Stimulated activated effector memory CD8-positive, alpha-beta T cell treated with anti-CD3 and anti-CD28 coated beads, Interleukin-12 subunit alpha, Interleukin-12 subunit beta, amount 100 ng/mL, for 72 hours (primary cell): Measurements from ENCODE around the gene HSD17B11.
A peak's percentile ranks its signal among the peaks of the same experiment; 100 is the strongest.
"Not testable (repeated sequence)": the region's sequence is repeated elsewhere in the genome, so short reads cannot be mapped to it uniquely, and the experiment has no call there.

Experiments
- ATAC-seq: fragments of 150-1000 bp; cut with Tn5 transposase; 2 replicates; pipeline ENCODE4 v1.10.0; 2021
- DNase-seq, 2 donors: peaks; one replicate each; pipeline ENCODE4 v3.0.0; 2021 to 2022; ENCODE audit warnings: low spot score in 2 of 2
- H3K27ac Mint-ChIP-seq: one replicate; pipeline ENCODE4 v1.8.0; 2022; ENCODE audit warnings: mild to moderate bottlenecking, mixed read lengths
- H3K36me3 Mint-ChIP-seq: one replicate; pipeline ENCODE4 v1.8.0; 2022; ENCODE audit warnings: mild to moderate bottlenecking, mixed read lengths
- H3K4me1 Mint-ChIP-seq: one replicate; pipeline ENCODE4 v1.8.0; 2022; ENCODE audit warnings: mixed read lengths
- H3K4me3 Mint-ChIP-seq: one replicate; pipeline ENCODE4 v1.8.0; 2022; ENCODE audit warnings: mild to moderate bottlenecking, mixed read lengths
- H3K9me3 Mint-ChIP-seq: one replicate; pipeline ENCODE4 v1.8.0; 2022; ENCODE audit warnings: mixed read lengths

Gene HSD17B11

DNA sequence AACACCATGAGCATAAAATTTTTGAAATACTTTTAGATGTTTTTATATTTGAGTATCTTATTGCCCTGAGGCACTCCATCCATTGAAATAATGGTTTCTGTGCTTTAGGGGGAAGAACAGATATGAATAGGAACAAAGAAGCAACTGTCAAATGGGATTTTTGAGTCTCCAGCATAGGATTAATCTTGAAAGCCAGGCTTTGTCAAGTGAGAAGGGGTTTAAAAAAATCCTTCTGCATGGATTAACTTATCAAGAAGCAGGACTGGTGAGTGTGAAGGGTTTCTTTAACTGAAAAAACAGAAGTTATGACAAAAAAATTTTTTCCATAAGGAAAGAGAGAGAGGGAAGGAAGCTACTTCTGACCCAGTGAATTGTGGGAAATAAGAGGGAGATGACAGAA is 23.8 kb upstream of the HSD17B11 start:
- Mint-ChIP-seq H3K27ac (no peak overlapping the region), H3K4me1 (no peaks in the 10 kb centered on the region), H3K36me3 (no peaks in the 10 kb centered on the region), H3K4me3 (no peak overlapping the region), H3K9me3 (no peaks in the 10 kb centered on the region)
- DNase-seq (no peak), ATAC-seq (no peak)

DNA sequence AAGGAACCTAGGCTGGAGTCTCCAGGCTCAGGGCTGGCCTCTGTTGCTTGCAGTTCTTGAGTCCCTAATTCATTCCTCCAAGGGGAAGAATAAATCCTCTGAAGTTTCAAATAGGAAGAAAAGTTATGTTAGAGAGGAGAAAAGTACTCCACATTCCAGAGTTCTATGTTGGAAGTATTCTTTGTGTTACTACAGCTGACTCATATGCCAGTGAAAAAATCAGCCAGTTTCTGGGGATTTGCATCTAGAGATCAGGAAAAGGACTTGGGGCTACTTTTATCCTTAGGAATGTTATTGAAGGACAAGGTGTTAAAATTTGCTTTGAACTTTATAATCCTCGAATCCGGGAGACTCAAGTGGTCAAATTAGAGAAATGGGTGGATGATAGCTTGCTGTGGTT is 19.7 kb upstream of the HSD17B11 start:
- Mint-ChIP-seq H3K27ac (no peak overlapping the region), H3K36me3 (no peaks in the 10 kb centered on the region), H3K9me3 (no peaks in the 10 kb centered on the region), H3K4me1 (peaks cover 11% of the 10 kb centered on the region), H3K4me3 (no peak overlapping the region)
- DNase-seq = no peak
- no peak for ATAC-seq

DNA sequence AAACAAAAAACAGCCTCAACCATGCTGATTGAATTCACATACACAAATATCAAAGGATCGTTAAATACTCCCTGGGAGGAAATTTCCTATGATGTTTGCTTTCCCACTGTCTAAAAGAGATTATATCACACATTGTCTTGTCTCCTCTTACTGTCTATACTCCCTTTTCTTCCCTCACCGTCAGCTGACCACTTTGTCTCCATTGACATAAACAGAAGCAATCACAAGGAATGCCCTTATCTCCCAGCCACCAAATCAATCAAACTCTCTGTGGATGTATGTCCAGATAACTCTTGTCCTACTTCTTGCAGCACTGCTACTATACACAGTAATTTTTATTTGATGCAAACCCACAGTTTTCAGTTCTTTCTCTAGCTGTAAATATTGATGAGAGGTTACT is 19.2 kb upstream of the HSD17B11 start:
- Mint-ChIP-seq H3K9me3 (no peaks in the 10 kb centered on the region), H3K4me3 (no peak overlapping the region), H3K27ac (no peak overlapping the region), H3K4me1 (peaks cover 11% of the 10 kb centered on the region), H3K36me3 (no peaks in the 10 kb centered on the region)
- DNase-seq (no peak), ATAC-seq (no peak)

DNA sequence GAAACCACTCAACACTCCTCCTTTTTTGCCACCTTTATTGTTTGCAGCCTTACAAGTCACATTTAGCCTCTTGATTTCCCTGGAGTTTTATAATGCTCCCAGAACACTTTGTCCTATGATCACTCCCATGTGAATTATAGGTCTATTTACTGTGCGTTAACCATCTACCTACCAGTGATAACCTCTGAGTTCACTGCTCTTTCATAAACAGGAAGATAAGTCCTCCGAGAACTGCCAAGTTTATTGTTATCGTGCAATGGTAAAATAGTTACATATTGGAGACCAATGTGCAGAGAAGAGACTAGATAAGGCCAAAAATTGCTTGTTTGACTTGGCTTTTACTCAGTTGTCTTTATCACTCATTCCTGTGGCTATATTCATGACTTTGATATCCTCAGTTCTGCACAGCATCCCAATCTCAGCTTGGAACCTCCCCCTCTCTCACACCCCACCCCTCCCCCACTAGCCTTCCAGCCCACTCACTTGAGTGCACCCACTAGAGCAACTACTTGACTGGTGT is 18.5 kb upstream of the HSD17B11 start:
- Mint-ChIP-seq H3K9me3 (no peaks in the 10 kb centered on the region), H3K4me3 (no peak overlapping the region), H3K36me3 (no peaks in the 10 kb centered on the region), H3K4me1 (peaks cover 11% of the 10 kb centered on the region), H3K27ac (no peak overlapping the region)
- no peak for ATAC-seq
- DNase-seq = no peak

DNA sequence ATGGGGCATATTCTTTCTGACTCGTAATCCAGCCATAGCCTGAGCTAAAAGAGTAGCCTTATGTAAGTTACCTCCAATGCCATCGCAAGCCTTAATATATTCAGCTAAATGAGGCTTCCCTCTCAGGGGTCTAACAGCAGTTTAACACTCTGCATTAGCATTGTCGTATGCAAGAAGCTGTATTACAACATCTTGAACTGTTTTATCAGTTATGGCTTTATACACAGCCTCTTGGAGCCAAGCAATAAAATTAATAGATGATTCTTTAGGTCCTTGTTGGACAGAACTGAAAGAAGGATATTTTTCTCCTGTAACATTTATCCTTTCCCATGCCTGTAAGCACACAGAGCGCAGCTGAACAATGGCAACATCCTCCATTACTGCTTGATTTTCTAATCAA is 15.9 kb upstream of the HSD17B11 start:
- ATAC-seq, DNase-seq, H3K9me3 Mint-ChIP-seq, H3K36me3 Mint-ChIP-seq: not testable (repeated sequence)
- H3K4me1 Mint-ChIP-seq = peaks cover 11% of the 10 kb centered on the region
- peak overlapping the region; percentile 36 for H3K27ac Mint-ChIP-seq
- peak overlapping the region; percentile 16 for H3K4me3 Mint-ChIP-seq

DNA sequence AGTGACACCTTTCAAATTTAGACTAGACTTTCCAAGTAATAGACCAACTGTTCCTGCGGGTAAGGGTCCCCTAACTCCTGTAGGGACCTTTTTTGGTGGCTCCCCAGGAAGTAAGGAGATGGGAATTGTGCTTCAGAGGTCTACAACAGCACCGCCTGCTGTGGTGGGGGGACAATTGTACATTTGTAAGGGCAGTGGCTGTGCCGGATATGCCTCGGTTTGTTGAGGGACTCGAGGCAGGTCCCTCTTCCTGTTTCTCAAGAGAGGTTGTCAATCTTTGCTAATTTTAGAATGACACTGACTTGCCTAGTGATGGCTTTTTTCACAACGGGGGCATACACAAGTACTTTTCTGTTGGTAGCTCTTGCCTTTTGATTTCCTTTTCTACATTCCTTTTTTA is 15.5 kb upstream of the HSD17B11 start:
- DNase-seq (no peak), ATAC-seq (no peak)
- peaks cover 11% of the 10 kb centered on the region for H3K4me1 Mint-ChIP-seq
- H3K4me3 Mint-ChIP-seq = peak overlapping the region; percentile 16
- H3K9me3 Mint-ChIP-seq = no peaks in the 10 kb centered on the region
- peak overlapping the region; percentile 36 for H3K27ac Mint-ChIP-seq
- no peaks in the 10 kb centered on the region for H3K36me3 Mint-ChIP-seq

DNA sequence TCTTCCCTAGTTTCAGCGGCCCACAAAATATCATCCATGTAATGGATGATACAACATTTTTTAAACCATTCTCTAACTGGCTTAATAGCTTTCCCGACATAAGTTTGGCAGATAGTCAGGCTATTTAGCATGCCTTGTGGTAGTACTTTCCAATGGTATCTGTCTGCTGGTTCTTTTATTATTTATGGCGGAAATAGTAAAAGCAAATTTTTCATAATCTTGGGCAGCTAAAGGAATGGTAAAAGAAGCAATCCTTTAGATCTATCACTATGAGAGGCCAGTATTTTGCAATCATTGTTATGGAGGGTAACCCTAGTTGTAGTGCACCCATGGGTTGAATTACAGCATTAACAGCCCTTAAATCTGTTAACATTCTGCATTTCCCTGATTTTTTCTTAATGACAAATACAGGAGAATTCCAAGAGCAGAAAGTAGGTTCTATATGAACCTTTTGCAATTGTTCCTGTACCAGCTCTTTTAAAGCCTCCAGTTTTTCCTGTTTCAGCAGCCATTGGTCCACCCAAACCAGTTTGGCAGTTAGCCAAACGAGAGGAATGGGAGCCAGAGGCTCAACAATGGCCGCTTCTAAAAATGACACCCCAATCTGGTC is 14.3 kb upstream of the HSD17B11 start:
- H3K4me1 Mint-ChIP-seq = peaks cover 11% of the 10 kb centered on the region
- no peak overlapping the region for H3K27ac Mint-ChIP-seq
- ATAC-seq (no peak), DNase-seq (no peak)
- no peak overlapping the region for H3K4me3 Mint-ChIP-seq
- H3K9me3 Mint-ChIP-seq = no peaks in the 10 kb centered on the region
- no peaks in the 10 kb centered on the region for H3K36me3 Mint-ChIP-seq

DNA sequence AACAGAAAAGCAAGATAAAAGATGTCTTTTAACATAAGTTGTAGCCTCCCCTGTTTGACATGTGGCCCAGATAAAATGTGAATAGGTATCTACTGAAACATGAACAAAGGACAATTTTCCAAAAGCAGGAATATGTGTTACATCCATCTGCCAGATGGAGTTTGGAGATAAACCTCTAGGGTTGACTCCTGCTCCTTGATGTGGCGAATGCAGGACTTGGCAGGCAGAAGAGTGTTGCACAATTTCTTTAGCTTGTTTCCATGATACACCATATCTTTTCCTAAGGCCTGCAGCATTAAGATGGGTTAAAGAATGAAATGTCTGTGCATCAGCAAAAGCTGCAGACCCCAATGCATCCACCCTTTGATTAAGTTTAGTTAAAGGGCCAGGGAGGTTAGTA is 12.7 kb upstream of the HSD17B11 start:
- H3K27ac Mint-ChIP-seq, ATAC-seq, H3K4me3 Mint-ChIP-seq, H3K36me3 Mint-ChIP-seq, DNase-seq, H3K9me3 Mint-ChIP-seq: not testable (repeated sequence)
- peaks cover 11% of the 10 kb centered on the region for H3K4me1 Mint-ChIP-seq

DNA sequence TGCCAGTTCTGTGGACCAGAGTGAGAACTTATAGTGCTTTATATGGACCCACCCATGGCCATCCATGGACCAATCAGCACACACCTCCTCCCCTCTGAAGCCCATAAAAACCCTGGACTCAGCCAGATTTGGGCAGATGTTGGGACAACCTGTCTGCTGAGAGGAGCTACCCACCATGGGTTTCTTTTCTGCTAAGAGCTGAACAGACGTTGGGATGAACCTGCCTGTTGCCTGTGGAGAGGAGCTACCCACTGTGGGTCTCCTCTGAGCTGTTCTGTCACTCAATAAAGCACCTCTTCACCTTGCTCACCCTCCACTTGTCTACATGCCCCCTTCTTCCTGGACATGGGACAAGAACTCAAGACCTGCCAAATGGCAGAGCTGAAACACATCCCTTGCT is 9.0 kb upstream of the HSD17B11 start:
- Mint-ChIP-seq H3K27ac (no peak overlapping the region), H3K9me3 (no peaks in the 10 kb centered on the region), H3K4me3 (no peak overlapping the region), H3K4me1 (no peaks in the 10 kb centered on the region), H3K36me3 (no peaks in the 10 kb centered on the region)
- ATAC-seq (peak; percentile 16), DNase-seq (no peak)

DNA sequence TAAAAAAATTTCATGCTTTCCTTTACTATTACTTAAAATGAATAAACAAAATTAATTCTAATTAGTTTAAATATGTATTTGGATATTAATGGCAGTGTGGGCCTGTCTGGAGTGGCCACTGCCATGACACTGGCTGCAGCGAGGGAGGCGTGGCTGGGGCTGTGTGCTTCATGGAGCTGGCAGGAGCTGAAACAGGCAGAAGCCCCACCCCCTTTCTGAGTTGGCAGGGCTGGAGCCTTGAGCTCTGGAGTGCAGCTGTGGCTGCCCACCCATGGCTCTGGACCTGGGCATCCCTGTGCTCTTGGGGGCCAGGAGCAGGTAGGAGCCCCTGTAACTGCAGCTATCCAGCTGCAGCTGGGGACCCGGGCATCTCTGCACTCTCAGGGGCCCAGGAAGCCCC is 8.2 kb upstream of the HSD17B11 start:
- DNase-seq (no peak), ATAC-seq (no peak)
- Mint-ChIP-seq H3K27ac (no peak overlapping the region), H3K9me3 (no peaks in the 10 kb centered on the region), H3K4me3 (no peak overlapping the region), H3K4me1 (no peaks in the 10 kb centered on the region), H3K36me3 (no peaks in the 10 kb centered on the region)

DNA sequence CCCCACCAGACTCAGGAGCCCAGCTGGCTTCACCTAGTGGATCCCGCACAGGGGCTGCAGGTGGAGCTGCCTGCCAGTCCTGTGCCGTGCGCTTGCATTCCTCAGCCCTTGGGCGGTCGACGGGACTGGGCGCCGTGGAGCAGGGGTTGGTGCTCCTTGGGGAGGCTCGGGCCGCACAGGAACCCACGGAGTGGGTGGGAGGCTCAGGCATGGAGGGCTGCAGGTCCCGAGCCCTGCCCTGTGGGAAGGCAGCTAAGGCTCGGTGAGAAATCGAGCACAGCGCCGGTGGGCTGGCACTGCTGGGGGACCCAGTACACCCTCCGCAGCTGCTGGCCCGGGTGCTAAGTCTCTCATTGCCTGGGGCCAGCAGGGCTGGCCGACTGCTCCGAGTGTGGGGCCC is 4.9 kb upstream of the HSD17B11 start:
- not testable (repeated sequence) for H3K4me1 Mint-ChIP-seq, DNase-seq, H3K27ac Mint-ChIP-seq, ATAC-seq, H3K9me3 Mint-ChIP-seq, H3K36me3 Mint-ChIP-seq, H3K4me3 Mint-ChIP-seq

DNA sequence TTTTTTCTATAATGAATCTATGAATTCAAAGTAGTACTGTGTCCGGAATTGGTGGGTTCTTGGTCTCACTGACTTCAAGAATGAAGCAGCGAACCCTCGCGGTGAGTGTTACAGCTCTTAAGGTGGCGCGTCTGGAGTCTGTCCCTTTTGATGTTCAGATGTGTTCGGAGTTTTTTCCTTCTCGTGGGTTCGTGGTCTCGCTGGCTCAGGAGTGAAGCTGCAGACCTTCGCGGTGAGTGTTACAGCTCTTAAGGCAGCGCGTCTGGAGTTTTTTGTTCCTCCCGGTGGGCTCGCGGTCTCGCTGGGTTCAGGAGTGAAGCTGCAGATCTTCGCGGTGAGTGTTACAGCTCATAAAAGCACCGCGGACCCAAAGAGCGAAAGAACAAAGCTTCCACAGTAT is 4.1 kb upstream of the HSD17B11 start:
- not testable (repeated sequence) for H3K9me3 Mint-ChIP-seq, H3K4me1 Mint-ChIP-seq, ATAC-seq, H3K36me3 Mint-ChIP-seq, H3K27ac Mint-ChIP-seq, DNase-seq
- peak overlapping the region; percentile 54 for H3K4me3 Mint-ChIP-seq

DNA sequence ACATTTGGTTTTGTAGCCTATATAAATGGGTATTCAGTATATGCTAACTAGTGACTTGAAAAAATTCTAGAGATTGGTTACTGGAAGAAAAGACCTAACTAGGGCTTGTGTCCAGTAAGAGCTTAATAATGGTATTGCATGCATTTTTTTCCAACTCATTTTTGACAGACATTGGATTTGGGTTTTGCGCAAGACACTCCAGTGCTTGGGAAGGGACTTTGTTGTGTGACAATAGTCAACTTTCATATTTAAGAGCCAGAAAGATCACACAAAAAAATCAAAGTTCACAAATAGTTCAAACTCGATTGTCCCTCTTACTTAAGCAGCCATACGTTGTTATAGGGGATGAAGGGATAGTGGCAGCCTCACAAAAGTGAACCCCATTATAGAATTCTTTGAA is 1.2 kb upstream of the HSD17B11 start:
- no peak for ATAC-seq

DNA sequence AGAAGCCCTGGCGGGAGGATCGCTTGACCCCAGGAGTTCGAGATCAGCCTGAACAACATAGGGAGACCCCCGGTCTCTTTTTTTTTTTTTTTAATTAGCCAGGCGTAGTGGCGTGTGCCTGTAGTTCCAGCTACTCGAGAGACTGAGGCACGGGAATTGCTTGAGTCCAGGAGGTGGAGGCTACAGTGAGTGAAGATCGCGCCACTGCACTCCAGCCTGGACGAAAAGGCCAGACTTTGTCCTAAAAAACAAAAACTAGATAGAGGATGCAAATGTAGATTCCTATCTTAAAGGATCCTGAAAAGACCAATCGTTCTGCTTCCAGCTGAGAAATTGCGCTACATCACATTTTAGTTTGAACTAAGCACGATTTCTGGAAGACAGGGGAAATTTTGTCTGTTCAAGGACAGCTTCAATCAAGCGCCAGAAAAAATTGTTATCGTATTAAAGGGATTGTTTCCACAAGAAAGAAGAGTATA is 627 bp upstream of the HSD17B11 start:
- H3K9me3 Mint-ChIP-seq = no peaks in the 10 kb centered on the region
- no peaks in the 10 kb centered on the region for H3K36me3 Mint-ChIP-seq
- H3K4me3 Mint-ChIP-seq = peak overlapping the region; percentile 84
- H3K27ac Mint-ChIP-seq = peak overlapping the region; percentile 91
- DNase-seq (no peak), ATAC-seq (peak; percentile 34)
- H3K4me1 Mint-ChIP-seq = peaks cover 31% of the 10 kb centered on the region

More for the DNA sequence above, 1.2 kb upstream of the HSD17B11 start:
- H3K36me3 Mint-ChIP-seq = no peaks in the 10 kb centered on the region
- no peak overlapping the region for H3K4me3 Mint-ChIP-seq
- no peaks in the 10 kb centered on the region for H3K9me3 Mint-ChIP-seq
- peaks cover 26% of the 10 kb centered on the region for H3K4me1 Mint-ChIP-seq
- no peak overlapping the region for H3K27ac Mint-ChIP-seq
- no peak for DNase-seq

DNA sequence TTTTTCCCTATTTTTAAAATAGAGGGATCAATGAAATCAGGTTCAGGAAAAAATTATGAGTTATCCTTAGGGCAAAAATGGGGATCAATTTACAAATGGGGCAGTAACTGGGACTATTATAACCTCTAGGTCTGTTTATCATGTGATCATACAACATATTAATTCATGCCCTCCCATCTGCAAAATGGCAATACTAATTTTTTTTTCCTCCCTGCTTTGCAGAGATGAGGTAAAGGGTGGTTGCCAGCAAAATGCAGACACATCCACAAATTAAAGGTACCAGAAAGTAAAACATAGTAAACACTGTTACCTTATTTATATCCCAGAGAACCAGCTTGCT is 467 bp downstream of the HSD17B11 start:
- H3K36me3 Mint-ChIP-seq = no peaks in the 10 kb centered on the region
- DNase-seq (no peak), ATAC-seq (no peak)
- H3K4me1 Mint-ChIP-seq = peaks cover 38% of the 10 kb centered on the region
- H3K9me3 Mint-ChIP-seq = no peaks in the 10 kb centered on the region
- H3K4me3 Mint-ChIP-seq = peak overlapping the region; percentile 84
- peak overlapping the region; percentile 91 for H3K27ac Mint-ChIP-seq

DNA sequence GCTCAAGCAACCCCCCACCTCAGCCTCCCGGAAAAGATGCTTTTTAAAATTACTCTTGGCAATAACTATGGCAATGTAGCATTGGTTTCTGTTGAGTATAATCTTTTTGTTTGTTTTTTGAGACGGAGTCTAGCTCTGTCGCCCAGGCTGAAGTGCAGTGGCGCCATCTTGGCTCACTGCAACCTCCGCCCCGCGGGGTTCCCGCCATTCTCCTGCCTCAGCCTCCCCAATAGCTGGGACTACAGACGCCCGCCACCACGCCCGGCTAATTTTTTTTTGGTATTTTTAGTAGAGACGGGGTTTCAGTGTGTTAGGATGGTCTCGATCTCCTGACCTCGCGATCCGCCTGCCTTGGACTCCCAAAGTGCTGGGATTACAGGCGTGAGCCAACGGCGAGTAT is 933 bp downstream of the HSD17B11 start:
- peaks cover 42% of the 10 kb centered on the region for H3K4me1 Mint-ChIP-seq
- not testable (repeated sequence) for ATAC-seq

More for the DNA sequence above, 933 bp downstream of the HSD17B11 start:
- H3K27ac Mint-ChIP-seq = peak overlapping the region; percentile 91
- not testable (repeated sequence) for H3K36me3 Mint-ChIP-seq, DNase-seq, H3K9me3 Mint-ChIP-seq
- peak overlapping the region; percentile 84 for H3K4me3 Mint-ChIP-seq
